Panc1 (cell line): ENCODE measurements around the gene UBE2QL1. TPM values are rescaled to one million over a fixed set of nuclear protein-coding genes. Genes with fewer than 3 reads are reported as not detected.

Experiments
- ATAC-seq: fragments of 200-7000 bp; cut with Tn5 transposase; 2 replicates; pipeline ENCODE4 v1.9.1; 2020; ENCODE audit warnings: mild to moderate bottlenecking, moderate library complexity
- BruUV-seq: library from RNA; stranded (reverse); fragments of 400-500 nt; replicated peaks from 2 replicates; lab custom pipeline; 2021; lab: Mats Ljungman, UMichigan
- CTCF ChIA-PET: fragments of 300-600 bp; sonication (Branson Sonifier 250); formaldehyde crosslinking; loops from one replicate; lab custom pipeline; 2022; ENCODE audit warnings: antibody characterized with exemption; lab: Charles Lee
- POLR2A ChIA-PET: fragments of 300-600 bp; sonication (Branson Sonifier 250); formaldehyde crosslinking; loops from one replicate; lab custom pipeline; 2022; ENCODE audit warnings: antibody characterized with exemption; lab: Charles Lee
- DNase-seq: peaks from one replicate; pipeline ENCODE4 v3.0.0-alpha.2; 2010; ENCODE audit warnings: low read depth, low spot score
- H3K27ac ChIP-seq: 2 replicates; pipeline ENCODE4 v1.5.1; 2011; ENCODE audit warnings: mild to moderate bottlenecking, low read length, inconsistent platforms
- H3K27me3 ChIP-seq: fragments of 200-500 bp; sonication (Bioruptor generic); 2 replicates; pipeline ENCODE4 v1.6.0; 2014; ENCODE audit warnings: low read length, inconsistent platforms; ENCODE audit not compliant: control insufficient read depth, insufficient read depth
- H3K36me3 ChIP-seq: fragments of 200-500 bp; sonication (Bioruptor generic); 2 replicates; pipeline ENCODE4 v1.5.1; 2014; ENCODE audit warnings: inconsistent platforms, mild to moderate bottlenecking, low read length, moderate library complexity; ENCODE audit not compliant: control insufficient read depth, insufficient read depth
- H3K4me1 ChIP-seq: 2 replicates; pipeline ENCODE4 v1.5.1; 2011; ENCODE audit warnings: inconsistent platforms, mild to moderate bottlenecking, low read length, moderate library complexity; ENCODE audit not compliant: control insufficient read depth, insufficient read depth
- H3K4me3 ChIP-seq, 2 experiments: 2 replicates each; pipeline ENCODE4 v1.5.1; 2011 to 2012; ENCODE audit warnings: low read depth in 2 of 2, low read length in 2 of 2, mild to moderate bottlenecking in 2 of 2, inconsistent platforms in 1 of 2, moderate library complexity in 1 of 2
- H3K9me3 ChIP-seq: fragments of 200-500 bp; sonication (Bioruptor generic); 2 replicates; pipeline ENCODE4 v1.5.1; 2014; ENCODE audit warnings: low read depth, mild to moderate bottlenecking, inconsistent platforms, low read length, moderate library complexity; ENCODE audit not compliant: control insufficient read depth, insufficient read depth
- CTCF ChIP-seq: fragments of 450-650 bp; IDR thresholded peaks from 2 replicates; pipeline ENCODE4 v1.5.1; 2017; ENCODE audit warnings: mild to moderate bottlenecking
- POLR2AphosphoS5 ChIP-seq: IDR thresholded peaks from 2 replicates; pipeline ENCODE4 v1.6.1; 2012; ENCODE audit warnings: mild to moderate bottlenecking, low read depth, low read length, moderate library complexity
- REST ChIP-seq, 2 experiments: IDR thresholded peaks; 2 replicates each; pipeline ENCODE4 v1.6.1; 2011 to 2012; ENCODE audit warnings: low read depth in 2 of 2, control low read depth in 1 of 2, low read length in 1 of 2, mild to moderate bottlenecking in 1 of 2, moderate library complexity in 1 of 2; ENCODE audit not compliant: insufficient read depth in 1 of 2
- SIN3A ChIP-seq: IDR thresholded peaks from 2 replicates; pipeline ENCODE4 v1.6.1; 2012; ENCODE audit warnings: low read depth, mild to moderate bottlenecking, low read length, moderate library complexity, borderline replicate concordance; ENCODE audit not compliant: insufficient read depth
- TCF7L2 ChIP-seq: IDR thresholded peaks from 2 replicates; pipeline ENCODE4 v1.6.1; 2011; ENCODE audit warnings: mild to moderate bottlenecking, low read depth, low read length, inconsistent platforms
- in situ Hi-C: cut with HindIII; loops from 2 replicates; pipeline ENCODE4 v1.10.0; 2016; ENCODE audit warnings: low sequenced_read_pairs, low pct_unique_long_range_greater_than_20kb
- intact Hi-C: fragments of 100-400 bp; cut with micrococcal nuclease; formaldehyde crosslinking; loops from one replicate; pipeline ENCODE4 v1.10.0; 2022; ENCODE audit not compliant: unreplicated experiment
- total RNA-seq: library from RNA; stranded (reverse); gene quantifications from one replicate; pipeline ENCODE4 v1.2.1, GENCODE V29; 2021; ENCODE audit not compliant: unreplicated experiment

Gene UBE2QL1
- total RNA-seq, 1 experiment from 2014 or later: not detected

- ChIA-PET CTCF (no interaction called here), POLR2A (no interaction called here)
- Histone ChIP-seq H3K4me1 (no peaks in the 10 kb centered on the region), H3K9me3 (no peaks in the 10 kb centered on the region), H3K36me3 (no peaks in the 10 kb centered on the region), H3K27me3 (peaks cover 7% of the 10 kb centered on the region), H3K4me3 (no peak overlapping the region), H3K27ac (no peak overlapping the region)
- ATAC-seq (no peak), DNase-seq (no peak)
- TF ChIP-seq POLR2AphosphoS5 (no peak), TCF7L2 (no peak), CTCF (no peak), SIN3A (no peak), REST (IDR thresholded peaks at IDR 0.05; ENCODE audit: insufficient read depth in 1 of 2, low read depth in 2 of 2, low read length in 1 of 2) (no peak)
- in situ Hi-C loops: no loop called here
- BruUV-seq: no TSS peak
- intact Hi-C loops: no loop called here
Measured at GRCh38 chr5:6493681-6494454, 45.2 kb downstream of the UBE2QL1 start.

- POLR2A ChIA-PET: no interaction called here
- intact Hi-C loops: no loop called here
Measured at GRCh38 chr5:6494939-6495338, 46.3 kb downstream of the UBE2QL1 start.

More at GRCh38 chr5:6494939-6495338, 46.3 kb downstream of the UBE2QL1 start:
- Histone ChIP-seq H3K4me1 (no peaks in the 10 kb centered on the region), H3K9me3 (no peaks in the 10 kb centered on the region), H3K27me3 (peaks cover 8% of the 10 kb centered on the region), H3K36me3 (no peaks in the 10 kb centered on the region), H3K27ac (no peak overlapping the region), H3K4me3 (no peak overlapping the region)
- TF ChIP-seq SIN3A: no peak
- no peak for TF ChIP-seq TCF7L2
- TF ChIP-seq CTCF: no peak
- no peak for TF ChIP-seq REST (IDR thresholded peaks at IDR 0.05; ENCODE audit: insufficient read depth in 1 of 2, low read depth in 2 of 2, low read length in 1 of 2)
- TF ChIP-seq POLR2AphosphoS5: no peak
- in situ Hi-C loops: no loop called here
- ATAC-seq: no peak
- BruUV-seq: no TSS peak
- DNase-seq: no peak
- CTCF ChIA-PET: no interaction called here
